NOMO-1 treated with DMSO at 0.1 percent for 48 hours (cell line): ENCODE results near the gene SEC14L2.
A peak's percentile ranks its signal among the peaks of the same experiment; 100 is the strongest.
"Not testable (repeated sequence)": the region's sequence is repeated elsewhere in the genome, so short reads cannot be mapped to it uniquely, and the experiment has no call there.

ENCODE experiments used
- DNase-seq: peaks from one replicate; lab custom pipeline; 2025; ENCODE audit not compliant: unreplicated experiment; lab: John Stamatoyannopoulos, UW

SEC14L2 gene

GRCh38 chr22:30373331-30374325 is 23.2 kb upstream of the SEC14L2 start:
- DNase-seq, result no peak

- no peak for DNase-seq
Observed at GRCh38 chr22:30375312-30375849, 21.4 kb upstream of the SEC14L2 start.

GRCh38 chr22:30380011-30380410 is 16.8 kb upstream of the SEC14L2 start:
- DNase-seq, result no peak

GRCh38 chr22:30381264-30381663 is 15.6 kb upstream of the SEC14L2 start:
- no peak for DNase-seq

- no peak for DNase-seq
Observed at GRCh38 chr22:30382340-30382739, 14.5 kb upstream of the SEC14L2 start.

- no peak for DNase-seq
Observed at GRCh38 chr22:30383061-30383460, 13.8 kb upstream of the SEC14L2 start.

- DNase-seq, result no peak
Observed at GRCh38 chr22:30385942-30386341, 10.9 kb upstream of the SEC14L2 start.

- DNase-seq, result no peak
Observed at GRCh38 chr22:30386608-30386959, 10.2 kb upstream of the SEC14L2 start.

- peak; percentile 54 for DNase-seq
Observed at GRCh38 chr22:30386960-30387827, 9.6 kb upstream of the SEC14L2 start, which contains the start of gene RNF215. RNF215 (minus strand) TSS chr22:30387411; CDS start chr22:30387313, 98 bp downstream.

- DNase-seq, result peak; percentile 48
Observed at GRCh38 chr22:30390974-30391691, 5.7 kb upstream of the SEC14L2 start.

- peak; percentile 17 for DNase-seq
Observed at GRCh38 chr22:30392661-30393321, 4.0 kb upstream of the SEC14L2 start.

- DNase-seq, result no peak
Observed at GRCh38 chr22:30393322-30393680, 3.5 kb upstream of the SEC14L2 start.

GRCh38 chr22:30393885-30394284 is 2.9 kb upstream of the SEC14L2 start:
- no peak for DNase-seq

GRCh38 chr22:30397656-30398635 is 1.1 kb downstream of the SEC14L2 start:
- no peak for DNase-seq

GRCh38 chr22:30398685-30399680 is 2.2 kb downstream of the SEC14L2 start:
- no peak for DNase-seq

- DNase-seq, result no peak
Observed at GRCh38 chr22:30399718-30400117, 2.9 kb downstream of the SEC14L2 start.

- DNase-seq, result no peak
Observed at GRCh38 chr22:30400159-30400558, 3.3 kb downstream of the SEC14L2 start.

- not testable (repeated sequence) for DNase-seq
Observed at GRCh38 chr22:30401024-30401423, 4.2 kb downstream of the SEC14L2 start.
